ENCODE results near the gene STPG1.

STPG1 gene

GRCh38 chr1:24329797-24330543 is 83.6 kb downstream of the STPG1 start:
- H3K36me3 ChIP-seq (ENCODE audit: insufficient read depth, low read length) = no peaks in the 10 kb centered on the region
- peaks cover 24% of the 10 kb centered on the region for H3K4me1 ChIP-seq (ENCODE audit: control insufficient read depth, insufficient read depth, low read length)
- H3K27me3 ChIP-seq (ENCODE audit: control insufficient read depth, insufficient read depth, low read length) = peaks cover 23% of the 10 kb centered on the region
- H3K9ac ChIP-seq (ENCODE audit: low read depth, low read length) = no peak overlapping the region
- no peak overlapping the region for H3K4me2 ChIP-seq (ENCODE audit: low read length)
- H3K9me3 ChIP-seq (replicated peaks; ENCODE audit: low read length) = no peaks in the 10 kb centered on the region
- H3K4me3 ChIP-seq (ENCODE audit: low read length) = no peak overlapping the region

- Histone ChIP-seq H3K27me3 (ENCODE audit: control insufficient read depth, insufficient read depth, low read length) (peaks cover 29% of the 10 kb centered on the region), H3K4me2 (ENCODE audit: low read length) (no peak overlapping the region), H3K36me3 (ENCODE audit: insufficient read depth, low read length) (no peaks in the 10 kb centered on the region), H3K9me3 (replicated peaks; ENCODE audit: low read length) (no peaks in the 10 kb centered on the region), H3K9ac (ENCODE audit: low read depth, low read length) (no peak overlapping the region), H3K4me1 (ENCODE audit: control insufficient read depth, insufficient read depth, low read length) (peaks cover 24% of the 10 kb centered on the region), H3K4me3 (ENCODE audit: low read length) (no peak overlapping the region)
Observed at GRCh38 chr1:24329331-24329730, 84.3 kb downstream of the STPG1 start.

GRCh38 chr1:24327891-24328290 is 85.7 kb downstream of the STPG1 start:
- peaks cover 24% of the 10 kb centered on the region for H3K4me1 ChIP-seq (ENCODE audit: control insufficient read depth, insufficient read depth, low read length)
- H3K9me3 ChIP-seq (replicated peaks; ENCODE audit: low read length) = no peaks in the 10 kb centered on the region
- H3K27me3 ChIP-seq (ENCODE audit: control insufficient read depth, insufficient read depth, low read length) = peaks cover 42% of the 10 kb centered on the region
- no peaks in the 10 kb centered on the region for H3K36me3 ChIP-seq (ENCODE audit: insufficient read depth, low read length)
- no peak overlapping the region for H3K9ac ChIP-seq (ENCODE audit: low read depth, low read length)
- H3K4me2 ChIP-seq (ENCODE audit: low read length) = no peak overlapping the region
- no peak overlapping the region for H3K4me3 ChIP-seq (ENCODE audit: low read length)

- Histone ChIP-seq H3K4me3 (ENCODE audit: low read length) (no peak overlapping the region), H3K4me1 (ENCODE audit: control insufficient read depth, insufficient read depth, low read length) (peaks cover 26% of the 10 kb centered on the region), H3K36me3 (ENCODE audit: insufficient read depth, low read length) (no peaks in the 10 kb centered on the region), H3K9me3 (replicated peaks; ENCODE audit: low read length) (no peaks in the 10 kb centered on the region), H3K9ac (ENCODE audit: low read depth, low read length) (no peak overlapping the region), H3K4me2 (ENCODE audit: low read length) (no peak overlapping the region), H3K27me3 (ENCODE audit: control insufficient read depth, insufficient read depth, low read length) (peaks cover 46% of the 10 kb centered on the region)
Observed at GRCh38 chr1:24327486-24327885, 86.1 kb downstream of the STPG1 start.

GRCh38 chr1:24325587-24326449 is 87.8 kb downstream of the STPG1 start:
- no peaks in the 10 kb centered on the region for H3K9me3 ChIP-seq (replicated peaks; ENCODE audit: low read length)
- H3K4me2 ChIP-seq (ENCODE audit: low read length) = no peak overlapping the region
- no peak overlapping the region for H3K9ac ChIP-seq (ENCODE audit: low read depth, low read length)
- H3K27me3 ChIP-seq (ENCODE audit: control insufficient read depth, insufficient read depth, low read length) = peaks cover 56% of the 10 kb centered on the region
- no peak overlapping the region for H3K4me3 ChIP-seq (ENCODE audit: low read length)
- H3K36me3 ChIP-seq (ENCODE audit: insufficient read depth, low read length) = no peaks in the 10 kb centered on the region
- H3K4me1 ChIP-seq (ENCODE audit: control insufficient read depth, insufficient read depth, low read length) = peaks cover 41% of the 10 kb centered on the region

GRCh38 chr1:24324903-24325302 is 88.7 kb downstream of the STPG1 start:
- peaks cover 33% of the 10 kb centered on the region for H3K4me1 ChIP-seq (ENCODE audit: control insufficient read depth, insufficient read depth, low read length)
- no peaks in the 10 kb centered on the region for H3K9me3 ChIP-seq (replicated peaks; ENCODE audit: low read length)
- peaks cover 65% of the 10 kb centered on the region for H3K27me3 ChIP-seq (ENCODE audit: control insufficient read depth, insufficient read depth, low read length)
- no peaks in the 10 kb centered on the region for H3K36me3 ChIP-seq (ENCODE audit: insufficient read depth, low read length)
- H3K4me2 ChIP-seq (ENCODE audit: low read length) = no peak overlapping the region
- no peak overlapping the region for H3K9ac ChIP-seq (ENCODE audit: low read depth, low read length)
- H3K4me3 ChIP-seq (ENCODE audit: low read length) = no peak overlapping the region

GRCh38 chr1:24323281-24323680 is 90.3 kb downstream of the STPG1 start:
- no peaks in the 10 kb centered on the region for H3K9me3 ChIP-seq (replicated peaks; ENCODE audit: low read length)
- H3K4me3 ChIP-seq (ENCODE audit: low read length) = no peak overlapping the region
- no peak overlapping the region for H3K4me2 ChIP-seq (ENCODE audit: low read length)
- no peaks in the 10 kb centered on the region for H3K36me3 ChIP-seq (ENCODE audit: insufficient read depth, low read length)
- H3K4me1 ChIP-seq (ENCODE audit: control insufficient read depth, insufficient read depth, low read length) = peaks cover 24% of the 10 kb centered on the region
- no peak overlapping the region for H3K9ac ChIP-seq (ENCODE audit: low read depth, low read length)
- peaks cover 73% of the 10 kb centered on the region for H3K27me3 ChIP-seq (ENCODE audit: control insufficient read depth, insufficient read depth, low read length)

GRCh38 chr1:24322470-24323177 is 91.0 kb downstream of the STPG1 start:
- Histone ChIP-seq H3K36me3 (ENCODE audit: insufficient read depth, low read length) (no peaks in the 10 kb centered on the region), H3K27me3 (ENCODE audit: control insufficient read depth, insufficient read depth, low read length) (peaks cover 75% of the 10 kb centered on the region), H3K9me3 (replicated peaks; ENCODE audit: low read length) (no peaks in the 10 kb centered on the region), H3K4me2 (ENCODE audit: low read length) (peak overlapping the region; percentile 86), H3K4me1 (ENCODE audit: control insufficient read depth, insufficient read depth, low read length) (peaks cover 17% of the 10 kb centered on the region), H3K9ac (ENCODE audit: low read depth, low read length) (peak overlapping the region; percentile 75), H3K4me3 (ENCODE audit: low read length) (peak overlapping the region; percentile 70)

- H3K9ac ChIP-seq (ENCODE audit: low read depth, low read length) = peak overlapping the region; percentile 75
- peaks cover 76% of the 10 kb centered on the region for H3K27me3 ChIP-seq (ENCODE audit: control insufficient read depth, insufficient read depth, low read length)
- H3K4me3 ChIP-seq (ENCODE audit: low read length) = peak overlapping the region; percentile 70
- H3K36me3 ChIP-seq (ENCODE audit: insufficient read depth, low read length) = no peaks in the 10 kb centered on the region
- peak overlapping the region; percentile 86 for H3K4me2 ChIP-seq (ENCODE audit: low read length)
- no peaks in the 10 kb centered on the region for H3K9me3 ChIP-seq (replicated peaks; ENCODE audit: low read length)
- peaks cover 17% of the 10 kb centered on the region for H3K4me1 ChIP-seq (ENCODE audit: control insufficient read depth, insufficient read depth, low read length)
Observed at GRCh38 chr1:24321697-24322469, 91.7 kb downstream of the STPG1 start.

GRCh38 chr1:24321126-24321525 is 92.5 kb downstream of the STPG1 start:
- no peaks in the 10 kb centered on the region for H3K9me3 ChIP-seq (replicated peaks; ENCODE audit: low read length)
- peaks cover 72% of the 10 kb centered on the region for H3K27me3 ChIP-seq (ENCODE audit: control insufficient read depth, insufficient read depth, low read length)
- H3K4me3 ChIP-seq (ENCODE audit: low read length) = peak overlapping the region; percentile 70
- no peaks in the 10 kb centered on the region for H3K36me3 ChIP-seq (ENCODE audit: insufficient read depth, low read length)
- H3K4me1 ChIP-seq (ENCODE audit: control insufficient read depth, insufficient read depth, low read length) = peaks cover 17% of the 10 kb centered on the region
- H3K4me2 ChIP-seq (ENCODE audit: low read length) = peak overlapping the region; percentile 86
- H3K9ac ChIP-seq (ENCODE audit: low read depth, low read length) = no peak overlapping the region

GRCh38 chr1:24319962-24320361 is 93.6 kb downstream of the STPG1 start:
- Histone ChIP-seq H3K9me3 (replicated peaks; ENCODE audit: low read length) (no peaks in the 10 kb centered on the region), H3K9ac (ENCODE audit: low read depth, low read length) (no peak overlapping the region), H3K4me3 (ENCODE audit: low read length) (no peak overlapping the region), H3K4me1 (ENCODE audit: control insufficient read depth, insufficient read depth, low read length) (peaks cover 17% of the 10 kb centered on the region), H3K36me3 (ENCODE audit: insufficient read depth, low read length) (no peaks in the 10 kb centered on the region), H3K4me2 (ENCODE audit: low read length) (no peak overlapping the region), H3K27me3 (ENCODE audit: control insufficient read depth, insufficient read depth, low read length) (peaks cover 67% of the 10 kb centered on the region)
